Right ventricle myocardium superior (tissue), 1 donor: ENCODE results near the gene SCOC. TPM values are rescaled to one million over a fixed set of nuclear protein-coding genes. Genes with fewer than 3 reads are reported as not detected.
A peak's percentile ranks its signal among the peaks of the same experiment; 100 is the strongest.

ENCODE experiments used
- ATAC-seq: fragments of 200-7000 bp; cut with Tn5 transposase; one replicate; pipeline ENCODE4 v1.9.1; 2020; ENCODE audit warnings: mild to moderate bottlenecking; ENCODE audit not compliant: poor library complexity
- DNase-seq: peaks from one replicate; pipeline ENCODE4 v3.0.0-alpha.2; 2020
- intact Hi-C: fragments of 100-400 bp; cut with DNase I; formaldehyde crosslinking; loops from one replicate; pipeline ENCODE4 v1.11.2; 2022
- long read RNA-seq: library from polyadenylated mRNA; unstranded; transcript quantifications from one replicate; pipeline ENCODE4 v2.0.0, GENCODE V29; 2021
- total RNA-seq: library from RNA; stranded (reverse); fragmentation: NEBNext Ultra II Directional; extraction: Animal tissue kit (Norgen Biotek cat#: 25700); gene quantifications from one replicate; pipeline ENCODE4 v1.2.1, GENCODE V29; 2021
- donor health status: DM: no; HTN: yes; CAD: no; lungs with severe emphysema.

Gene SCOC
- 67.9 TPM for total RNA-seq
- long read RNA-seq, transcript SCOC-211 (4 exons, 1,959 nt) = major isoform, 188 of 208 reads
- long read RNA-seq, transcript SCOC-207 (3 exons, 1,838 nt) = minor isoform, 7 of 208 reads
- long read RNA-seq, partial matches to known transcripts = 6 of 208 reads
- long read RNA-seq, other reads (novel, unspliced or antisense) = 7 of 208 reads

- ATAC-seq (peak; percentile 98), DNase-seq (peak; percentile 99)
- intact Hi-C loops = loop anchor here (5.0 to 10.0 kb wide), 2 partner anchors 149 to 481 kb away; partner anchors contain the start of gene ELMOD2
Measured at GRCh38 chr4:140373328-140374129, at the start of gene SCOC. SCOC (plus strand) TSS chr4:140373646; CDS start chr4:140379171, 5,525 bp downstream.

- DNase-seq (no peak), ATAC-seq (peak; percentile 79)
- intact Hi-C loops = loop anchor here (10.0 kb wide), 1 partner anchor 312 kb away; no protein-coding TSS in a partner anchor
Measured at GRCh38 chr4:140326395-140326993, 47.0 kb upstream of the SCOC start.

- DNase-seq (no peak), ATAC-seq (no peak)
- intact Hi-C loops = no loop called here
Measured at GRCh38 chr4:140330311-140330900, 43.0 kb upstream of the SCOC start.

- intact Hi-C loops = no loop called here
- no peak for ATAC-seq
- no peak for DNase-seq
Measured at GRCh38 chr4:140331245-140331644, 42.2 kb upstream of the SCOC start.

- no peak for ATAC-seq
- intact Hi-C loops = no loop called here
- no peak for DNase-seq
Measured at GRCh38 chr4:140331876-140332275, 41.6 kb upstream of the SCOC start.

GRCh38 chr4:140332734-140333133 lies 40.7 kb upstream of the SCOC start:
- ATAC-seq (no peak), DNase-seq (no peak)
- intact Hi-C loops = no loop called here

- intact Hi-C loops = no loop called here
- DNase-seq (no peak), ATAC-seq (no peak)
Measured at GRCh38 chr4:140333523-140333922, 39.9 kb upstream of the SCOC start.

GRCh38 chr4:140335076-140335475 lies 38.4 kb upstream of the SCOC start:
- DNase-seq (no peak), ATAC-seq (no peak)
- intact Hi-C loops = no loop called here

- intact Hi-C loops = no loop called here
- ATAC-seq (no peak), DNase-seq (no peak)
Measured at GRCh38 chr4:140336730-140337129, 36.7 kb upstream of the SCOC start.

- intact Hi-C loops = no loop called here
- ATAC-seq = no peak
- DNase-seq = no peak
Measured at GRCh38 chr4:140342620-140343019, 30.8 kb upstream of the SCOC start.

- no peak for ATAC-seq
- intact Hi-C loops = no loop called here
- DNase-seq = no peak
Measured at GRCh38 chr4:140343303-140343702, 30.1 kb upstream of the SCOC start.

- no peak for DNase-seq
- intact Hi-C loops = no loop called here
- ATAC-seq = no peak
Measured at GRCh38 chr4:140344101-140344500, 29.3 kb upstream of the SCOC start.

GRCh38 chr4:140344621-140345020 lies 28.8 kb upstream of the SCOC start:
- ATAC-seq = no peak
- no peak for DNase-seq
- intact Hi-C loops = no loop called here

GRCh38 chr4:140346136-140346535 lies 27.3 kb upstream of the SCOC start:
- ATAC-seq (no peak), DNase-seq (no peak)
- intact Hi-C loops = no loop called here

- DNase-seq (no peak), ATAC-seq (no peak)
- intact Hi-C loops = no loop called here
Measured at GRCh38 chr4:140349816-140350215, 23.6 kb upstream of the SCOC start.

- no peak for ATAC-seq
- DNase-seq = no peak
- intact Hi-C loops = no loop called here
Measured at GRCh38 chr4:140351093-140352075, 22.1 kb upstream of the SCOC start.

GRCh38 chr4:140353786-140354185 lies 19.7 kb upstream of the SCOC start:
- ATAC-seq = no peak
- intact Hi-C loops = no loop called here
- no peak for DNase-seq

- no peak for DNase-seq
- intact Hi-C loops = no loop called here
- no peak for ATAC-seq
Measured at GRCh38 chr4:140355288-140355687, 18.2 kb upstream of the SCOC start.
